Mesenchymal stem cell (in vitro differentiated cells and primary cell): Measurements from ENCODE around the gene SIPA1L3.

Experiments
- DNase-seq: peaks from one replicate; pipeline ENCODE4 v3.0.0-alpha.2; 2013
- H2AFZ ChIP-seq: one replicate; pipeline ENCODE4 v1.6.1; 2013; ENCODE audit warnings: low read depth, mild to moderate bottlenecking, control low read depth, inconsistent platforms, low read length, moderate library complexity
- H2AK5ac ChIP-seq: 2 replicates; pipeline ENCODE4 v1.6.1; 2013; ENCODE audit warnings: low read length, moderate library complexity, mild to moderate bottlenecking, inconsistent platforms; ENCODE audit not compliant: severe bottlenecking
- H2BK120ac ChIP-seq: one replicate; pipeline ENCODE4 v1.6.1; 2013; ENCODE audit warnings: low read depth, mild to moderate bottlenecking, inconsistent platforms, low read length, moderate library complexity
- H2BK12ac ChIP-seq, 2 experiments: one replicate each; pipeline ENCODE4 v1.6.1; 2013; ENCODE audit warnings: inconsistent platforms in 2 of 2, low read length in 2 of 2, mild to moderate bottlenecking in 2 of 2, moderate library complexity in 2 of 2, control low read depth in 1 of 2
- H2BK15ac ChIP-seq: one replicate; pipeline ENCODE4 v1.6.1; 2013; ENCODE audit warnings: mild to moderate bottlenecking, low read depth, inconsistent platforms; ENCODE audit not compliant: poor library complexity, severe bottlenecking
- H2BK5ac ChIP-seq: 2 replicates; pipeline ENCODE4 v1.6.1; 2013; ENCODE audit warnings: low read depth, mild to moderate bottlenecking, low read length, control low read depth, inconsistent platforms; ENCODE audit not compliant: poor library complexity, severe bottlenecking
- H3K14ac ChIP-seq, 2 experiments: one replicate each; pipeline ENCODE4 v1.6.1; 2013; ENCODE audit warnings: inconsistent platforms in 2 of 2, low read length in 2 of 2, control low read depth in 1 of 2, mild to moderate bottlenecking in 1 of 2, moderate library complexity in 1 of 2
- H3K18ac ChIP-seq, 2 experiments: one replicate each; pipeline ENCODE4 v1.6.1; 2013; ENCODE audit warnings: inconsistent platforms in 2 of 2, low read length in 2 of 2, control low read depth in 1 of 2, low read depth in 1 of 2, mild to moderate bottlenecking in 1 of 2
- H3K23ac ChIP-seq, 2 experiments: one replicate each; pipeline ENCODE4 v1.6.1; 2013; ENCODE audit warnings: inconsistent platforms in 2 of 2, low read length in 2 of 2, mild to moderate bottlenecking in 2 of 2, moderate library complexity in 2 of 2, control low read depth in 1 of 2
- H3K27ac ChIP-seq: 2 replicates; pipeline ENCODE4 v1.5.1; 2013; ENCODE audit warnings: mild to moderate bottlenecking, moderate library complexity, low read length, control low read depth, inconsistent platforms; ENCODE audit not compliant: poor library complexity, severe bottlenecking
- H3K27me3 ChIP-seq, 2 experiments: 2 replicates each; pipeline versions ENCODE4 v1.6.1 to v1.7.0; 2013; ENCODE audit warnings: low read length in 2 of 2, mild to moderate bottlenecking in 2 of 2, moderate library complexity in 2 of 2, control low read depth in 1 of 2, inconsistent platforms in 1 of 2; ENCODE audit not compliant: control insufficient read depth in 1 of 2, insufficient read depth in 1 of 2
- H3K36me3 ChIP-seq, 2 experiments: 2 replicates each; pipeline versions ENCODE4 v1.6.1 to v1.7.0; 2013; ENCODE audit warnings: low read length in 2 of 2, control low read depth in 1 of 2, inconsistent platforms in 1 of 2, low read depth in 1 of 2, mild to moderate bottlenecking in 1 of 2; ENCODE audit not compliant: insufficient read depth in 2 of 2, control insufficient read depth in 1 of 2
- H3K4ac ChIP-seq, 2 experiments: one replicate each; pipeline ENCODE4 v1.6.1; 2013; ENCODE audit warnings: inconsistent platforms in 2 of 2, low read length in 2 of 2, mild to moderate bottlenecking in 2 of 2, moderate library complexity in 2 of 2, control low read depth in 1 of 2, low read depth in 1 of 2
- H3K4me1 ChIP-seq: 2 replicates; pipeline ENCODE4 v1.6.1; 2013; ENCODE audit warnings: low read depth, low read length, control low read depth; ENCODE audit not compliant: control insufficient read depth, insufficient read depth
- H3K4me2 ChIP-seq: 2 replicates; pipeline ENCODE4 v1.6.1; 2013; ENCODE audit warnings: low read length, mild to moderate bottlenecking, inconsistent platforms; ENCODE audit not compliant: poor library complexity, severe bottlenecking
- H3K4me3 ChIP-seq, 2 experiments: 2 replicates each; pipeline versions ENCODE4 v1.5.1 to v1.7.0; 2013; ENCODE audit warnings: low read length in 2 of 2, mild to moderate bottlenecking in 2 of 2, control low read depth in 1 of 2, low read depth in 1 of 2; ENCODE audit not compliant: insufficient read depth in 1 of 2
- H3K79me1 ChIP-seq: replicated peaks from 2 replicates; pipeline ENCODE4 v1.6.1; 2013; ENCODE audit warnings: mild to moderate bottlenecking, control low read depth, low read length, inconsistent platforms; ENCODE audit not compliant: poor library complexity, severe bottlenecking
- H3K9ac ChIP-seq: 2 replicates; pipeline ENCODE4 v1.7.0; 2013; ENCODE audit warnings: mild to moderate bottlenecking, low read length, moderate library complexity
- H3K9me3 ChIP-seq: 2 replicates; pipeline ENCODE4 v1.7.0; 2013; ENCODE audit warnings: mild to moderate bottlenecking, low read length; ENCODE audit not compliant: control insufficient read depth
- H4K8ac ChIP-seq: one replicate; pipeline ENCODE4 v1.6.1; 2013; ENCODE audit warnings: inconsistent platforms, mild to moderate bottlenecking, low read length, moderate library complexity
- H4K91ac ChIP-seq: one replicate; pipeline ENCODE4 v1.6.1; 2013; ENCODE audit warnings: mild to moderate bottlenecking, low read length, inconsistent platforms
- WGBS: methylation state at CpG from one replicate; pipeline ENCODE4 v1.1.7; 2013; ENCODE audit warnings: mixed read lengths; 5-methylcytosine and 5-hydroxymethylcytosine counted together

Gene SIPA1L3

GRCh38 chr19:37987356-37988332 lies 80.6 kb downstream of the SIPA1L3 start:
- Histone ChIP-seq H2AK5ac (peak overlapping the region; percentile 15), H3K23ac (no peak overlapping the region), H3K9me3 (no peaks in the 10 kb centered on the region), H3K27me3 (no peaks in the 10 kb centered on the region), H2AFZ (no peak overlapping the region), H2BK12ac (no peak overlapping the region), H4K8ac (no peak overlapping the region), H3K4me3 (no peak overlapping the region), H3K36me3 (peaks cover 0 to 6% of the 10 kb centered on the region in 2 experiments), H4K91ac (peak overlapping the region; percentile 14), H3K4ac (no peak overlapping the region), H2BK15ac (no peak overlapping the region), H2BK5ac (no peak overlapping the region), H3K27ac (no peak overlapping the region), H3K4me2 (no peak overlapping the region), H3K79me1 (peaks cover 31% of the 10 kb centered on the region), H3K4me1 (peaks cover 42% of the 10 kb centered on the region), H3K14ac (no peak overlapping the region), H3K18ac (no peak overlapping the region), H3K9ac (no peak overlapping the region), H2BK120ac (no peak overlapping the region)
- DNase-seq = no peak
- WGBS = 84% methylated on average over 9 of the region's 12 CpGs

DNA sequence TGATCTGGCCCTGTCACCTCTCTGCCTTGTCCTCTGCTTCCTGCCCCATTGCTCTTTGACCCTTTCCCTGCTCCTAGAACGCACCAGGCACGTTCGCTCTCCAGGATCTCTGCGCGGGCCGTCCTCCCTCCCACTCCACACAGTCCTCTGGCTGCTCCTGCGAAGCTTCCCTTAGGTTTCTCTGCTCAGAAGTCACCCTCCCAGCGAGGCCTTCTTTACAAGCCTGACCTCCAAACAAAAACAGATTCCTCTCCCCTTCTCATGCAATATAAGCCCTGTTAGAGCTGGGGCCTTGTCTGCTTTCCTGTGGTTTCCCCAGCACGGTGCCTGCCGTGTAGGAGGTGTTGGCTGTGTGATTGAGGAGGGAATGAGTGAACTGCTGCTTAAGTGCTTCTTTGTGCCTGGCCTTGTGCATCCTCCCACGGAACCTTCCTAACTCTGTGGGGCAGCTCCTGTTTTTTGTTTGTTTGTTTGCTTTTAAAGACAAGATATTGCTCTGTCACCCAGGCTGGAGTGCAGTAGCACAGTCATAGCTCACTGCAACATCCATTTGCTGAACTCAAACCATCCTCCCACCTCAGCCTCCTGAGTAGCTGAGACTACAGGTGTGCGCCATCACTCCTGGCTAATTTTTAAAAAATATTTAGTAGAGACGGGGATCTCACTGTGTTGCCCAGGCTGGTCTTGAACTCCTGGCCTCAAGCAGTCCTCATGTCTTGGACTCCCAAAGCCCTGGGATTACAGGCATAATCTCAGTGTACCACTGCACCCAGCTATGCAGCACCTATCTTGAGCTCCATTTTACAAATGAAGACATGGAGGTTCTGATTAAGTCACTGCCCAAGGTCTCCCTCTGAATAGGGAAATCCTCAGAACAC lies 82.0 kb downstream of the SIPA1L3 start:
- H3K79me1 ChIP-seq = peaks cover 29% of the 10 kb centered on the region
- H3K4me2 ChIP-seq = no peak overlapping the region
- 32% methylated on average over 12 of the region's 13 CpGs for WGBS
- no peak overlapping the region for H3K23ac ChIP-seq
- H2AFZ ChIP-seq = no peak overlapping the region
- peaks cover under 1 to 5% of the 10 kb centered on the region in 2 experiments for H3K36me3 ChIP-seq
- no peak overlapping the region for H3K14ac ChIP-seq
- peak overlapping the region; percentile 9 for H2BK15ac ChIP-seq
- H3K18ac ChIP-seq = peak overlapping the region; percentile 71 to 82
- no peak overlapping the region for H3K4ac ChIP-seq
- no peaks in the 10 kb centered on the region for H3K9me3 ChIP-seq
- H2AK5ac ChIP-seq = peak overlapping the region; percentile 38
- no peak overlapping the region for H3K4me3 ChIP-seq
- H2BK12ac ChIP-seq = peak overlapping the region; percentile 31 to 59
- no peaks in the 10 kb centered on the region for H3K27me3 ChIP-seq
- H3K4me1 ChIP-seq = peaks cover 42% of the 10 kb centered on the region
- H2BK5ac ChIP-seq = no peak overlapping the region
- peak; percentile 81 for DNase-seq
- H4K91ac ChIP-seq = peak overlapping the region; percentile 36
- peak overlapping the region; percentile 85 for H4K8ac ChIP-seq
- no peak overlapping the region for H3K9ac ChIP-seq
- H3K27ac ChIP-seq = peak overlapping the region; percentile 71
- no peak overlapping the region for H2BK120ac ChIP-seq

- no peak overlapping the region for H2BK12ac ChIP-seq
- peak overlapping the region; percentile 50 for H2BK15ac ChIP-seq
- H3K36me3 ChIP-seq = peaks cover 9 to 13% of the 10 kb centered on the region in 2 experiments
- peak overlapping the region; percentile 41 for H2AK5ac ChIP-seq
- H3K27me3 ChIP-seq = no peaks in the 10 kb centered on the region
- no peak overlapping the region for H2AFZ ChIP-seq
- H2BK120ac ChIP-seq = no peak overlapping the region
- 70% methylated on average over 5 of the region's 7 CpGs for WGBS
- H3K4me1 ChIP-seq = peaks cover 47% of the 10 kb centered on the region
- no peak overlapping the region for H4K8ac ChIP-seq
- H4K91ac ChIP-seq = no peak overlapping the region
- no peak overlapping the region for H2BK5ac ChIP-seq
- H3K79me1 ChIP-seq = peaks cover 33% of the 10 kb centered on the region
- no peak overlapping the region for H3K4me3 ChIP-seq
- no peak overlapping the region for H3K27ac ChIP-seq
- H3K4me2 ChIP-seq = no peak overlapping the region
- H3K18ac ChIP-seq = peak overlapping the region in 1 of 2 experiments; percentile 3
- no peak overlapping the region for H3K14ac ChIP-seq
- H3K9me3 ChIP-seq = no peaks in the 10 kb centered on the region
- H3K9ac ChIP-seq = no peak overlapping the region
- H3K23ac ChIP-seq = no peak overlapping the region
- DNase-seq = no peak
- no peak overlapping the region for H3K4ac ChIP-seq
Observed at GRCh38 chr19:37989855-37990254, 82.8 kb downstream of the SIPA1L3 start.

DNA sequence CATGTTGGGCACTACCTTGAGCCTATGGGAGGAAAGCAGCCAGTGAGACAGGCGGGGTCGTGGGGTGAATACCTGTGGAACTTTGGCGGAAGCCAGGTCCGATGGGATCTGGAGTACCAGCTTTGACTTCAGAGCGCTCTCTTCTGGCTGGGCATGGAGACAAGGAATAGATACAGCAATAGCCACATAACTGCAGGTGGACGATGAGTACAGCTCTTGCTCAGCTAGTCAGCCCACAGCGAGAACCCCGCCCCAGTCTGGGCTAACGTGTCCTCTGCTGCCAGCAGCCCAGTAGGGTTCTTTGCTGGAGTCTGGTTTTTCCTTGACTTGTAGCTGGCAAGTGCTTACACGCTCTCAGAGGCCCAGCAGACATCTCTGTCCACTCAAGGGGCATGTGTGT lies 83.4 kb downstream of the SIPA1L3 start:
- Histone ChIP-seq H3K18ac (no peak overlapping the region), H3K27me3 (no peaks in the 10 kb centered on the region), H3K79me1 (peaks cover 33% of the 10 kb centered on the region), H3K4ac (no peak overlapping the region), H3K9ac (no peak overlapping the region), H4K8ac (no peak overlapping the region), H3K14ac (no peak overlapping the region), H3K4me1 (peaks cover 47% of the 10 kb centered on the region), H3K23ac (no peak overlapping the region), H3K9me3 (no peaks in the 10 kb centered on the region), H3K36me3 (peaks cover 13 to 18% of the 10 kb centered on the region in 2 experiments), H2BK5ac (no peak overlapping the region), H3K4me2 (no peak overlapping the region), H2BK15ac (no peak overlapping the region), H2BK12ac (no peak overlapping the region), H2AK5ac (peak overlapping the region; percentile 41), H4K91ac (no peak overlapping the region), H2AFZ (no peak overlapping the region), H2BK120ac (no peak overlapping the region), H3K4me3 (no peak overlapping the region), H3K27ac (no peak overlapping the region)
- WGBS = 90% methylated on average over 10 of the region's 10 CpGs
- DNase-seq = no peak
